Measurements from ENCODE around the gene NEURL1.
A peak's percentile ranks its signal among the peaks of the same experiment; 100 is the strongest.

NEURL1 gene, protein sequence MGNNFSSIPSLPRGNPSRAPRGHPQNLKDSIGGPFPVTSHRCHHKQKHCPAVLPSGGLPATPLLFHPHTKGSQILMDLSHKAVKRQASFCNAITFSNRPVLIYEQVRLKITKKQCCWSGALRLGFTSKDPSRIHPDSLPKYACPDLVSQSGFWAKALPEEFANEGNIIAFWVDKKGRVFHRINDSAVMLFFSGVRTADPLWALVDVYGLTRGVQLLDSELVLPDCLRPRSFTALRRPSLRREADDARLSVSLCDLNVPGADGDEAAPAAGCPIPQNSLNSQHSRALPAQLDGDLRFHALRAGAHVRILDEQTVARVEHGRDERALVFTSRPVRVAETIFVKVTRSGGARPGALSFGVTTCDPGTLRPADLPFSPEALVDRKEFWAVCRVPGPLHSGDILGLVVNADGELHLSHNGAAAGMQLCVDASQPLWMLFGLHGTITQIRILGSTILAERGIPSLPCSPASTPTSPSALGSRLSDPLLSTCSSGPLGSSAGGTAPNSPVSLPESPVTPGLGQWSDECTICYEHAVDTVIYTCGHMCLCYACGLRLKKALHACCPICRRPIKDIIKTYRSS

DNA sequence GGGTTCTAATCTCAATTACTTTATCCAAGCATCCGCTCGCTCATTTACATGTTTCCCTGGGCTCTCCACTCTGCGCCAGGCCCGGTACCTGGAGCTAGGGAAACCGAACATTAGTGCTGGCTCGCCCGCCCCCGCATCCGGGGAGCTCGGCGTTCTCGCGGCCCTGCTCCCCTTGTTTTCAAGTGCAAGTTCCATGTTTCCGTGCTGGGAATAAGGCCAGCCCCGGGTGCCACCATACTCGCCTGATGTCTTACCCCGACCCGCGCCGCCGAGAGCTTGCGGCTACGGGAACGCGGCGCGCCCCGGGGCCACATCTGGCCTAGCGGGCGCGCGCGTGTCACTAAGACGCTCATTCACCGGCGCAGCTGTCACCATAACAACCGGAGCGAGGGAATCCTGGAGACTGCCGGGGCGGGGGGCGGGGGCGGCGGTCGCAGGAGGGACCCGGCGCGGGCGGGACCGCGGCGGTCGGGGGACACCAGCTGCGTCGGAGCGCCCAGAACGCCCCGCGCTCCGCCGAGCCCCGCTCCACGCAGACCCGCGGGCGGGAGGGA lies at the start of gene NEURL1:
Gene NEURL1 (plus strand): TSS at position 344 of the 554 bp plus-strand sequence. CDS start 683 bp downstream, outside the sequence.
- DNase-seq = peak; percentile 68

- DNase-seq = no peak
Observed at GRCh38 chr10:103444478-103444877, 49.0 kb upstream of the NEURL1 start.

DNA sequence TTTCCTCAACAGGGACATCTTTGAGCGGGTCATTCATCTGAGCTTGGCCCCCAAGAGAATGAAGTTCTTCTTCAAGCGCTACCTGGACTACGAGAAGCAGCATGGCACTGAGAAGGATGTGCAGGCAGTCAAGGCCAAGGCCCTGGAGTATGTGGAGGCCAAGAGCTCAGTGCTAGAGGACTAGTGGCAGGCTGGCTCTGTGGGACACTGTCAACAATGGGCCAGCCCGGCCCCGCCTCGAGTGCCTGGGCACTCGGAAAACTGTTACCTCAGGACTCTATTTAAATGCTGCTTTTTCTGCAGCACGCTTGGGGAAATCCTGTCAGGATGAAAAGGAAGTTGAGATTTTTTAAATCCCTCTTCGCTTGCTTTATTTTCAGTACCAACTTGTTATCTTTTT lies 48.1 kb upstream of the NEURL1 start:
- no peak for DNase-seq

DNA sequence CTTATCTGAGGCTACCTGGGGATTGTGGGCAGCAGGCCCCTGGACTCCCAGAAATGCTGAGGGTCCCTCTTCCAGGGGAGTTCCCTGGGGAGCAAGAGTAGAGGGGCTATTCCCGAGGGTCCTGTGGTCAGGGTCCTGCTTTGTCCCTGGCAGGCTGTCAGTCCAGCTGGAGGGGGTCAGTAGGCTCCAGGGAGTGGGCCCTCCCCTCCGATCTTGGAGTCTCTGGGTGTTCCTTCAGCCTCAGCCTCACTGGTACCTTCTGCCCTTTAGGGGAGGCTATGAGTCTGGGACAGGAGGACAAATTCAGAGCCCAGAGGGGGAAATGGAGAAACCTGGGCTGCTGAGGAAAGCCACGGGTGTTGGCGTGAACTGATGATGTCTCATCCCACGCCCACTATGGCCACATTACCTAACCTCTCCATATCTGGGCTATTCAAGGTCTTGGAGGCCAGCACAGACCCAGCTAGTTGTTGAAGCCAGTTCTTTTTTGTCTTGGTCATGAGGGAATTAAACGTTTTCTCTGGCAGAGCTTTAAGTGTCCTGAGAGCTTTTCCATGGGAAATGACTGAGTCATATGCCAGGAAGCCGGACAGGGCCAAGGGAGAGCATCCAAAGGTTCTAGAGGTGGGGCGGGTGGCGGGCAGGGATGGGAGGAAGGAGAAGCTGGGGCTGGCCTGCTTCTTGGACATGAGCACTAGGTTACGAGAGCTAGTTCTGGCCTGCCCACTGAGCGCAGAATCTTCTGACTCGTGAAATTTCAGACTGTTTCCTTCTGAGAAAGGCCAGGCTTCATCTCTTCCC lies 47.5 kb upstream of the NEURL1 start:
- DNase-seq = no peak

DNA sequence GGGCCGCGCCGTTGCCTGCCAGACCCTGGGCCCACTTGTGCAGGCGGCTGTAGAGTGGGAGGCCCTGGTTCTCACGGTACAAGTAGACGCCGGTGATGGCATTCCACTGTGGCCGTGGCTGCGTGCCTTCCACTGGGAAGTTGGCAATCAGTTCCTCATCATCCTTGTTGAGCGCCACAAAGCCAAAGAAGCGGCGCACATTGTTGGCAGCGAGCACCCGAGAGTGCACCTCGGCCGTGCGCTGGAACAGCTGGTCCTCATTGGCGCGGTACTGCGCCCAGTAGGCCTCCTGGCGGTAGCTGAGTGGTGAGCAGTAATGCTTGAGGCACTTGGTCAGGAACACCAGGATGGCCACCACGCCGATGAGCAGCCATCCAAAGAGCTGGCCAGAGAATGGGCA lies 46.3 kb upstream of the NEURL1 start:
- no peak for DNase-seq

DNA sequence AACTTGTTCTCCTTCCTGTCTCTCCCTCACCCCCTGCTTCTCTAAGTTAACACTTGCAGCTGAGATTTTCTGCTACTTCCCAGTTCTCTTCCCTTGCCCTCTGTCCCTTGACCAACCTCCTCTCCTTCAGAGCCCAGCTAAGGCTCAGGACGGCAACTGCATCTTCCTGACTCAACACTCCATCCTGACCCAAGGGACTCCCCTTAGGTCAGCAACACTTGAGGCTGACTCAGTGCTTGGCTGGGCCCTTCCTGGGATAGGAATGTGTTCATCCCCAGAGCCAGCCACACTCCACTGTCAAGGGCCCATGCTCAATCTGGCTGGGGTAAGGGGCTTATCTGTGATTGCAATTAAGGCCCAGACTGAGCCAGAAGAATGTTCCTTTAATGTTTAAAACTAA lies 44.8 kb upstream of the NEURL1 start:
- no peak for DNase-seq

- no peak for DNase-seq
Observed at GRCh38 chr10:103449208-103450144, 44.0 kb upstream of the NEURL1 start.

- no peak for DNase-seq
Observed at GRCh38 chr10:103450201-103450695, 43.3 kb upstream of the NEURL1 start.

DNA sequence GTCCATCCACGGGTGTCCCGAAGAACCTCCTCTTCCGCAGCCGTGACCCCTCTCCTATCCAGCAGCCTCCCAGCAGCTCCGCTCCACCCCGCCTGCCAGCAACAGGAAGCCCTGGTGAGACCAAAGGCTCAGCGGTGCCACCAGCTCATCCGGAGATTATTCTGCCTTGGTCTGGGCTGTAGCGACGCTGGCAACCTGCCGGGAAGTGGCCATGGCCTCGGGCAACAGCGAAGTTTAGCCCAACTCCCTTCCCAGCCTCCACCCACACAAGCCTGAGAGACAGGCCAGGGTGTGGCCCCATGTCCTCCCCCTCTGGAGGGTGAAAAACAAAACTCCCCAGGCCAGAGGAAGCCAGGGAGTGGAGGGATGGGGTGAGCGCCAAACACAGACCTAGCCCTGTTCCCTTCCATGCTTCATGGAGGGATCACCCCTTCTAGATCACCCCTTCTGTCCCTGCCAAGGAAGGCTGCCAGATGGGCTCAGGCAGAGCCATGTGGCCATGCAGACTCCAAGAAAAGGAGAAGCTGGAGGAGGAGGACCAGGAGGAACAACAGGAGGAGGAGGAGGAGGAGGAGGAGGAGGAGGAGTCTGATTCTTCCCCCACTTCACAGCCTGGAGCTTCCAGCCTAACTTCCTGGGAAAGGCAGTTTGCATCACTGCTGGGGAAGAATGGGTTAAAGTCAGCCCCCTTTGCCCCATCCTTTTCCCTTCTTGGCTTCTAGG lies 42.3 kb upstream of the NEURL1 start:
- DNase-seq = peak; percentile 68

GRCh38 chr10:103451831-103452505 lies 41.5 kb upstream of the NEURL1 start, which contains the start of gene CALHM2:
TSS of gene CALHM2 (minus strand) at chr10:103452370. CDS start at chr10:103449941, 2,429 bp downstream.
- DNase-seq = peak; percentile 84

GRCh38 chr10:103452506-103453230 lies 40.8 kb upstream of the NEURL1 start:
- DNase-seq = no peak

- no peak for DNase-seq
Observed at GRCh38 chr10:103454026-103454425, 39.5 kb upstream of the NEURL1 start.

DNA sequence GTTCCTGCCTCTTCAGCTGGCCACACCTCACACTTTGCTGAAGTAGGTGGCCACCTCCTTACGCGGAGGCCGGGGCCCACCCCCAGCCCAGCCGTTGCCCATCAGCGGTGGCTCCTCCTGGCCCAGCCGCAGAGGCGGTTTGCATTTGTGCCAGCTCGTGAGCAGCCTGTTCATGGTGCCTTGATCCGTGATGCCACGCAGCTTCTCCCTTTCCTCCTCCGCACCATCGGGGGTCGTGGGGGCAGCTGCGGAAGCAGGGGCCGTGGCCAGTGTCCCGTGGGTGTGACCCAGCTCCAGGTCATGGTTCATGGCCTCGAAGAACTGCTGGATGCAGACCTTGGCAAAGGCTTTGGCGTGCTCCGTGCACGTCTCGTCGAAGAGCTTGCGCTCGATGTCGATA lies 38.3 kb upstream of the NEURL1 start:
- no peak for DNase-seq

DNA sequence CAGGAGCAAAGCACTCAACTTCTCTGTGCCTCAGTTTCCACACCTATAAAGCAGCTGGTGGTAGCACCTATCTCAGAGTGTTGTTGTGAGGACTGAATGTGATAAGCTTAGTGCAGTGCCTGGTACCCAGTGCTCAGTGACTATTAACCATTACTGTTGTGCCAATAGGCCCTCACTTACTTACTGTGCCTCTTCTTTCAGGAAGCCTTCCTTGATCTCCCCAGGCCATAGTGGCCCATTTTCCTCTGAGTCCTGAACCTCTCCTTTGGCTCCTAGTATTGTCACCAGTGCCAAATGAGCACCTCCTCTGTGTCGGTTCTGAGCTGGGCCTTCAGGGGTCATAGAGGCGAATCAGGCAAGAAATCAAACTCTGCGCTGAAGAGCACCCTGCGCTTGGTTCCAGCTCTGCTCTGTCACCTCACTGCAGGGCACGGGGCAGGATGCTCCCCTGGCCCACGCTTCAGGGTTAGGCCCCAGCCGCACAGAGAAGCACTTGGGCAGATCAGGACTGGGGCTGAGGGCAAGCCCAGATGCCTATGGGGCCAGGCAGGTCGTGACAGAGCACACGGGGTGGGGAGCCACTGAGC lies 37.3 kb upstream of the NEURL1 start:
- DNase-seq = no peak

DNA sequence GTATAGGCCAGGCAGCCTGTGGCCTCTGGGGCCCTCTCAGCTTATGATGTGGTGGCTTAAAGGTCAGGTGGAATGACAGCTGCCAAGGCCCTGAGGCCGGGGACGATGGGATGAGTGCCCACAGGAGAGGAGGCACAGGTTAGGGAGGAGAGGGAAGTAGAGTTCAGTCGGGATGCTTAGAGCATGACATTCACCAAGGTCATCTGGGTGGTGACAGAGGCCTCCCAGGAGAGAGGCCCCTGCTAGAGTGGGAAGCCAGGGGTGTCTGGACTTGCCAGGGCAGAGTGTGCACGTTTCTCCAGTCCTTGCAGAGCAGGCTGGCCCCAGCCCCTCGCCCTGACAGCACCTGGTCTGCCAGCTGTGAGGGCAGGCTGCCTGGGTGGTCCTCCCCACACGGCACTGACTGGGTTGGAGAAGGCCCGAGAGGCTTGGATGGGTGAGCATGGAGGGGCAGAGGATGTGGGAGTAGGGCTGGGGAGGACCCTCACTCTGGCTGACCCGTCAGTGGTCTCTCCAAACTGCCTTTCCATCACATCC lies 36.3 kb upstream of the NEURL1 start:
- DNase-seq = no peak

DNA sequence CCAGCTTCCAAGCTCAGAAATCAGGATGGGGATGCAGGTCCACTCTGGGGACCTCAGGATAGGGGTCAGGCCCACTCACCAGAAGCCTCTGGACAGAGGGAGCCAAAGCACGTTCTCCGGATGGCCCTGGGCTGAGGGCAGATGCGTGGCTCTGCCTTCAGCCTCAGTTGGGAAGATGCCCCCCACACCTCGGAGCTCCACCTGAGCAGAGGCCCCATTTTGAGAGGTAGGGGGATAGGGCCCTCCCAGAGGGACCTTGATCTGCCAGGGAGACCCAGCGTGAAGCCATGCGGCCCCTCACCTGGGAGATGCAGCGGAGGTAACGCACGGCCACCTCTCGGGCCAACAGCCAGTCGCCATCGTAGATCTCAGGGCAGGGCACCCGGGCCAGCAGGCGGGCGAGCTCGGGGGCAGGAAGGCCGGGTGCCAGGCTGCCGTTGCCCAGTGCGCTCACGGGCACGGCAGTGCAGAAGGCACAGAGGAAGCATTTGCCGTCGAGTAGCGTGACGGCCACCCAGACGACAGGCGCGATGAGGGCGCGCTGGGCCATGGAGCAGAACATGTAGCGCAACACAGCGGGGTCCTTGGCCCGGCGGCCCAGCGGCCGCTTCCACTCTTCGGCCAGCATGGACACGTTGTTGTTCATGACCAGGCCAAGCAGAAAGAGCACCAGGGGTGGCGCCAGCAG lies 35.5 kb upstream of the NEURL1 start:
- DNase-seq = no peak

- DNase-seq = no peak
Observed at GRCh38 chr10:103458720-103459119, 34.8 kb upstream of the NEURL1 start, which contains the start of gene CALHM1. TSS of gene CALHM1 (minus strand) at chr10:103458900. CDS start at chr10:103458751, 149 bp downstream.

- DNase-seq = no peak
Observed at GRCh38 chr10:103459615-103460014, 33.9 kb upstream of the NEURL1 start.
